Vagina (tissue), 2 donors: ENCODE data around the gene RASGRP2. TPM values are rescaled to one million over a fixed set of nuclear protein-coding genes. Genes with fewer than 3 reads are reported as not detected.

Source experiments
- DNase-seq, 2 donors: peaks; one replicate each; pipeline ENCODE4 v3.0.0-alpha.2; 2017; ENCODE audit errors: extremely low spot score in 2 of 2
- H3K27ac ChIP-seq: fragments of 200-600 bp; sonication (generic); one replicate; pipeline ENCODE4 v1.5.1; 2019
- H3K27me3 ChIP-seq: fragments of 200-600 bp; sonication (generic); one replicate; pipeline ENCODE4 v1.5.1; 2019
- H3K36me3 ChIP-seq, 2 donors: fragments of 200-600 bp; sonication (generic); one replicate each; pipeline ENCODE4 v1.5.1; 2017 to 2019
- H3K4me1 ChIP-seq: fragments of 200-600 bp; sonication (generic); one replicate; pipeline ENCODE4 v1.5.1; 2019
- H3K4me3 ChIP-seq, 2 donors: fragments of 200-600 bp; sonication (generic); 1 replicate in 1 of 2; 2 replicates in 1 of 2; pipeline ENCODE4 v1.5.1; 2016 to 2019
- H3K9me3 ChIP-seq: fragments of 200-600 bp; sonication (generic); one replicate; pipeline ENCODE4 v1.5.1; 2019
- CTCF ChIP-seq, 3 experiments: fragments of 450-650 bp in 2 of 3; fragments of 200-600 bp in 1 of 3; sonication (generic) in 1 of 3; IDR thresholded peaks; one replicate each; pipeline ENCODE4 v1.5.1; 2017 to 2019; ENCODE audit warnings: antibody characterized with exemption in 3 of 3, mild to moderate bottlenecking in 2 of 3, moderate library complexity in 2 of 3
- POLR2A ChIP-seq, 2 donors: fragments of 450-650 bp; IDR thresholded peaks; one replicate each; pipeline ENCODE4 v1.6.1; 2017; ENCODE audit warnings: antibody characterized with exemption in 2 of 2, mild to moderate bottlenecking in 2 of 2, moderate library complexity in 2 of 2
- POLR2AphosphoS5 ChIP-seq, 2 donors: sonication (generic); formaldehyde crosslinking; IDR thresholded peaks; one replicate each; pipeline ENCODE4 v1.9.0; 2017; ENCODE audit warnings: antibody characterized with exemption in 2 of 2, mild to moderate bottlenecking in 2 of 2, low read depth in 1 of 2; ENCODE audit not compliant: insufficient read depth in 1 of 2
- intact Hi-C: fragments of 100-400 bp; cut with DNase I; formaldehyde crosslinking; loops from one replicate; pipeline ENCODE4 v1.15.1; 2023
- total RNA-seq: library from RNA; depleted of rRNA; stranded (reverse); fragments of >200 nt; gene quantifications from one replicate; pipeline ENCODE4 v1.2.3, GENCODE V29; 2016

RASGRP2 gene
- total RNA-seq, 1 donor from 2014 or later: 27.5 TPM

DNA sequence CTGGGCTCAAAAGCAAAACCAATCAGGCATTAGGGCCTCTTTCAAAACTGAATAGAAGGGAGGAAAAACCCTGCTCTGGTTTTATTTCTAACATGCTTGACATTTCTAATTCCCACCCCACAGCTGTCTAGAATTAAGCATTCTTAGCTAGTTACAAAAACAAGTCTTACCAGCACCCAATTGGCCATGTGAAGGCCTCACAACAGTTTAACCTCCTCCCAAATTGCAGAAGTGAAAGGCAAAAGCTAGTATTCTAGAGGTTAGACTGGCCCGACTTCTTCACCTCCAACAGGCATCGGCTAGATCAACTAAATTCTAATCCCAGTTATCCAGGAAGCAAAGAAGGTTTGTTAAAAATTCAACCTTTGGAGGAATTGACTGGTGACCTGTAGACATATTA lies 27.9 kb upstream of the RASGRP2 start:
- H3K4me3 ChIP-seq: no peak overlapping the region
- DNase-seq: no peak
- H3K9me3 ChIP-seq: no peaks in the 10 kb centered on the region
- peaks cover 52% of the 10 kb centered on the region for H3K4me1 ChIP-seq
- H3K27me3 ChIP-seq: no peaks in the 10 kb centered on the region
- H3K36me3 ChIP-seq: peaks cover 12 to 95% of the 10 kb centered on the region in 2 donors
- intact Hi-C loops: no loop called here
- H3K27ac ChIP-seq: no peak overlapping the region
- TF ChIP-seq POLR2AphosphoS5 (IDR thresholded peaks at IDR 0.05; ENCODE audit: insufficient read depth in 1 of 2, low read depth in 1 of 2) (no peak), POLR2A (IDR thresholded peaks at IDR 0.05) (no peak), CTCF (IDR thresholded peaks at IDR 0.05) (no peak)

DNA sequence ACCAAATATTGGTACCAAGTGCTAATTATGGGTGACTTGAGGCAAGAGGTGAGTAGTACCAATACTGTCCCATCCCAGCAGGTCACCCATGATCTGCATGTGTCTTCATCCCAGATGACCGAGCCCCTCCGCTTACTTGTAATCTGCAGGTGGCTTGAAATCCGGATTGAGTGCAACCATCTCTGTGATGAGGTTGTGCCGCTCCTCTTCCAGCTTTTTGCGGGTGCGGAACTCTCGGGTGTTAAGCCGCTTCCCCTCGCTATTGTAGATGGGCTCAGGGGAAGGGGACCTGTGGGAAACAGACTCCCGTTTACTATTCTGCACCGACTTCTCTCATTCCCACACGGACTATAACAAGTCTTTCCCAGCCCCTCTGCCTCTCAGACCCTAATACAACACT lies 26.2 kb upstream of the RASGRP2 start:
- TF ChIP-seq POLR2A (IDR thresholded peaks at IDR 0.05) (no peak), CTCF (IDR thresholded peaks at IDR 0.05) (no peak), POLR2AphosphoS5 (IDR thresholded peaks at IDR 0.05; ENCODE audit: insufficient read depth in 1 of 2, low read depth in 1 of 2) (no peak)
- Histone ChIP-seq H3K36me3 (peaks cover 12 to 98% of the 10 kb centered on the region in 2 donors), H3K4me3 (no peak overlapping the region), H3K4me1 (peaks cover 38% of the 10 kb centered on the region), H3K27me3 (no peaks in the 10 kb centered on the region), H3K27ac (no peak overlapping the region), H3K9me3 (no peaks in the 10 kb centered on the region)
- intact Hi-C loops: no loop called here
- DNase-seq: no peak

DNA sequence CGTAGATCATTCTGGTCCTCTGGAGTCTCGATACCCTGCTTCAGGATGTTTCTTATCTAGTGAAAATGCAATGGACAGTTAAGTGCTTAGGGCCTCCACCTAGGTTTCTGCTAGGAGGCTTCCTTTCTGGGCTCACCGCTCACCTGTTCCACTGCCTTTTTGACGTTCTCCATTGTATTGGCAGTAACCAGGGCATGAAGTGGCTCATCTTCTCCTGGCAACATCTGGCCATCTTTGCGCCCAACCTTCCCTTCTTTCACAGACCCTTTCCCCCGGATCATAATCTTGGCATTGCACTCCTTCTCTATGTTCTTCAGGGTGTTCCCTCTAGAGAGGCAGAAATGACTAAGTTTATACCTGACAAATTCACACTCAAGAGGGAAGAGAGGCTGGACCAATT lies 25.3 kb upstream of the RASGRP2 start:
- no peaks in the 10 kb centered on the region for H3K9me3 ChIP-seq
- TF ChIP-seq POLR2AphosphoS5 (IDR thresholded peaks at IDR 0.05; ENCODE audit: insufficient read depth in 1 of 2, low read depth in 1 of 2) (no peak), CTCF (IDR thresholded peaks at IDR 0.05) (no peak), POLR2A (IDR thresholded peaks at IDR 0.05) (no peak)
- H3K27me3 ChIP-seq: no peaks in the 10 kb centered on the region
- DNase-seq: no peak
- no peak overlapping the region for H3K4me3 ChIP-seq
- no peak overlapping the region for H3K27ac ChIP-seq
- intact Hi-C loops: no loop called here
- peaks cover 38% of the 10 kb centered on the region for H3K4me1 ChIP-seq
- peaks cover 12 to 98% of the 10 kb centered on the region in 2 donors for H3K36me3 ChIP-seq

GRCh38 chr11:64768300-64768694 lies 24.4 kb upstream of the RASGRP2 start:
- TF ChIP-seq POLR2A (IDR thresholded peaks at IDR 0.05) (no peak), POLR2AphosphoS5 (IDR thresholded peaks at IDR 0.05; ENCODE audit: insufficient read depth in 1 of 2, low read depth in 1 of 2) (no peak), CTCF (IDR thresholded peaks at IDR 0.05) (no peak)
- Histone ChIP-seq H3K27me3 (no peaks in the 10 kb centered on the region), H3K4me3 (no peak overlapping the region), H3K27ac (no peak overlapping the region), H3K36me3 (peaks cover 12 to 98% of the 10 kb centered on the region in 2 donors), H3K4me1 (peaks cover 38% of the 10 kb centered on the region), H3K9me3 (no peaks in the 10 kb centered on the region)
- no peak for DNase-seq
- intact Hi-C loops: no loop called here

DNA sequence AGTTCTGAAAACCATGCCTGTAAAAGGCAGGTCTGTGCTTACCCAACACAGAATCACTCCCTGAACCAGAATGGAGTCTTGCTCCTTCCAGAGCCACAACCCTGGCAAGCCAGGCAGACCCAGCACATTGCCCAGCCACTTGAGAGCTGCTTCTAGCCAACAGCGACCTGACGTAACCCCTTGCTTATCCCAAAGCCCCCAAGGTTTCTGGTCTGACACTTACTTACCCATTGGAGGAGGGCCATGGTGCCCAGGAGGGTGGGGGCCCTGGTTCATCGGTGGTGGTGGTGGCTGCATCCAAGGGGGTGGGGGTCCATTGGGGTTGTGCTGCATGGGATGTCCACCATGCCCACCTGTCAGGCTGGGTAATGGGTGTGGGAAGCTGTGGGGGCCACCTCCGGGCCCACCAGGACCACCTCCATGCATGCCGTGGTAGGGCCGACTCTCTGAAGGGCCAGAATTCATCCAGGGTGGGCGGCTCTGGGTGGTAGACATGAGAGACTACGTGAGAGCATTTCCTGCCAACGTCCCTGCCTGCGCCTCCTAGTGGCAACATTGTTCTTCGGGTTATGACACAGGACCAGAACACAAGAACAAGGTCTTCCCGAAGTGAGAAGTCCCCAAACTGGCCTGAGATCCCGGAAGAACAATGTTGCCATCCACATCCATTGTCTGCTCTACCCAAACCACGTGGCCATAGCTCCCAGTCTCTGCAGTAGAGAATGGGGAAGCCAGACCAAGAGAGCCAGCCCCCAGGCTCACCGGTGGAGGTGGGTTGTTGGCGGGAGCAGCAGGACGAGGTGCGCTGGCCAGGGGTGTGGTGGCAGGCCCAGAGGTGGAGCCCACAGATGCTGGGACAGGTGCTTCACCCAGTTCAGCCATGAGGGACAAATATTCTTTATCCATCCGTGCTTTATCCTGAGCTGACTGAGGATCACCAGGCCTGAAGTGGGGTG lies 23.7 kb upstream of the RASGRP2 start:
- Histone ChIP-seq H3K4me3 (no peak overlapping the region), H3K27ac (no peak overlapping the region), H3K4me1 (peaks cover 38% of the 10 kb centered on the region), H3K27me3 (no peaks in the 10 kb centered on the region), H3K9me3 (no peaks in the 10 kb centered on the region), H3K36me3 (peaks cover 12 to 98% of the 10 kb centered on the region in 2 donors)
- TF ChIP-seq POLR2A (IDR thresholded peaks at IDR 0.05) (no peak), CTCF (IDR thresholded peaks at IDR 0.05) (peak; percentile 39 to 45 (median 40)), POLR2AphosphoS5 (IDR thresholded peaks at IDR 0.05; ENCODE audit: insufficient read depth in 1 of 2, low read depth in 1 of 2) (no peak)
- no peak for DNase-seq
- intact Hi-C loops: no loop called here
